Endothelial cell of umbilical vein (primary cell): ENCODE results near the gene DGKB. TPM values are rescaled to one million over a fixed set of nuclear protein-coding genes. Genes with fewer than 3 reads are reported as not detected.

Experiments used
- BruUV-seq: library from RNA; stranded (reverse); fragments of 400-500 nt; replicated peaks from 2 replicates; lab custom pipeline; 2021; lab: Mats Ljungman, UMichigan
- CTCF ChIA-PET: fragments of 300-600, 350-600 bp; sonication (Branson Sonifier 250); formaldehyde crosslinking; loops from one replicate; lab custom pipeline; 2021; ENCODE audit warnings: antibody characterized with exemption, inconsistent platforms; lab: Charles Lee
- POLR2A ChIA-PET: fragments of 300-600, 350-600 bp; sonication (Branson Sonifier 250); formaldehyde crosslinking; loops from one replicate; lab custom pipeline; 2021; ENCODE audit warnings: antibody characterized with exemption, inconsistent platforms; lab: Charles Lee
- DNase-seq: peaks from one replicate; pipeline ENCODE4 v3.0.0-alpha.2; 2011; ENCODE audit warnings: low read depth, low spot score
- FAIRE-seq: peaks from 2 replicates; lab custom pipeline; 2011; peaks lifted over from hg19 to GRCh38; lab: Jason Lieb, UNC
- H2AFZ ChIP-seq: 2 replicates; pipeline ENCODE4 v1.6.0; 2012; ENCODE audit warnings: low read depth, low read length, control low read depth, inconsistent platforms
- H3K27ac ChIP-seq: 2 replicates; pipeline ENCODE4 v1.5.1; 2011; ENCODE audit warnings: low read depth, mild to moderate bottlenecking, control low read depth, low read length, moderate library complexity; ENCODE audit not compliant: insufficient read depth
- H3K27me3 ChIP-seq, 2 experiments: 2 replicates each; pipeline versions ENCODE4 v1.6.0 to v1.6.1; 2011; ENCODE audit warnings: low read length in 2 of 2, mixed read lengths in 1 of 2; ENCODE audit not compliant: control insufficient read depth in 2 of 2, insufficient read depth in 2 of 2
- H3K36me3 ChIP-seq, 2 experiments: 2 replicates in 1 of 2; 3 replicates in 1 of 2; pipeline ENCODE4 v1.5.1; 2011; ENCODE audit warnings: low read length in 2 of 2, mild to moderate bottlenecking in 1 of 2, moderate library complexity in 1 of 2; ENCODE audit not compliant: control insufficient read depth in 2 of 2, insufficient read depth in 2 of 2; ENCODE audit errors: extremely low read depth in 1 of 2
- H3K4me1 ChIP-seq: 3 replicates; pipeline ENCODE4 v1.5.1; 2011; ENCODE audit warnings: mild to moderate bottlenecking, low read length; ENCODE audit not compliant: control insufficient read depth, insufficient read depth; ENCODE audit errors: extremely low read depth
- H3K4me2 ChIP-seq: 2 replicates; pipeline ENCODE4 v1.6.1; 2011; ENCODE audit warnings: low read length, control low read depth, mixed read lengths; ENCODE audit not compliant: insufficient read depth
- H3K4me3 ChIP-seq, 3 experiments: fragments of 200-600 bp in 1 of 3; sonication (generic), shearing (Covaris generic) in 1 of 3; replicated peaks in 1 of 3; 2 replicates each; pipeline ENCODE4 v1.5.1; 2011 to 2016; ENCODE audit warnings: control low read depth in 3 of 3, low read length in 3 of 3, mild to moderate bottlenecking in 2 of 3, inconsistent platforms in 1 of 3, low read depth in 1 of 3, moderate library complexity in 1 of 3; ENCODE audit not compliant: insufficient read depth in 1 of 3
- H3K79me2 ChIP-seq: 2 replicates; pipeline ENCODE4 v1.6.0; 2012; ENCODE audit warnings: low read length, inconsistent platforms; ENCODE audit not compliant: control insufficient read depth, insufficient read depth
- H3K9ac ChIP-seq: replicated peaks from 2 replicates; pipeline ENCODE3; 2011; ENCODE audit warnings: low read length, control low read depth; ENCODE audit not compliant: insufficient read depth; ENCODE audit errors: extremely low read depth
- H3K9me1 ChIP-seq: replicated peaks from 3 replicates; pipeline ENCODE4 v1.6.0; 2011; ENCODE audit warnings: mild to moderate bottlenecking, low read length; ENCODE audit not compliant: control insufficient read depth, insufficient read depth; ENCODE audit errors: extremely low read depth
- H3K9me3 ChIP-seq: replicated peaks from 2 replicates; pipeline ENCODE4 v1.5.1; 2012; ENCODE audit warnings: low read length, inconsistent platforms; ENCODE audit not compliant: control insufficient read depth, insufficient read depth
- H4K20me1 ChIP-seq: replicated peaks from 2 replicates; pipeline ENCODE3; 2011; ENCODE audit warnings: mild to moderate bottlenecking, low read length; ENCODE audit not compliant: control insufficient read depth, insufficient read depth; ENCODE audit errors: extremely low read depth
- CTCF ChIP-seq, 2 donors: IDR thresholded peaks; 1 replicate in 1 of 2; 2 replicates in 1 of 2; pipeline ENCODE4 v1.5.1; 2011; ENCODE audit warnings: low read length in 2 of 2, mild to moderate bottlenecking in 2 of 2, moderate library complexity in 2 of 2, control low read depth in 1 of 2, inconsistent platforms in 1 of 2, low read depth in 1 of 2; ENCODE audit not compliant: insufficient read depth in 1 of 2; ENCODE audit errors: extremely low read depth in 1 of 2
- EZH2 ChIP-seq: IDR thresholded peaks from 2 replicates; pipeline ENCODE4 v1.6.1; 2012; ENCODE audit warnings: borderline replicate concordance, low read depth, mild to moderate bottlenecking, moderate library complexity, low read length, inconsistent platforms; ENCODE audit not compliant: severe bottlenecking
- FOS ChIP-seq: IDR thresholded peaks from 2 replicates; pipeline ENCODE4 v1.6.1; 2011; ENCODE audit warnings: mild to moderate bottlenecking, low read length, moderate library complexity, borderline replicate concordance; ENCODE audit not compliant: insufficient read depth
- GATA2 ChIP-seq: IDR thresholded peaks from 2 replicates; pipeline ENCODE4 v1.7.0; 2011; ENCODE audit warnings: low read depth, mild to moderate bottlenecking, moderate library complexity, mixed read lengths, low read length; ENCODE audit not compliant: insufficient read length, insufficient read depth
- JUN ChIP-seq: IDR thresholded peaks from 2 replicates; pipeline ENCODE4 v1.6.1; 2011; ENCODE audit warnings: borderline replicate concordance, low read depth; ENCODE audit not compliant: insufficient read length, insufficient read depth
- MYC ChIP-seq: IDR thresholded peaks from one replicate; pipeline ENCODE4 v1.6.1; 2011; ENCODE audit warnings: mild to moderate bottlenecking, low read depth, low read length
- POLR2A ChIP-seq: IDR thresholded peaks from 2 replicates; pipeline ENCODE4 v1.6.1; 2012; ENCODE audit warnings: low read depth, mild to moderate bottlenecking, control low read depth, low read length
- POLR2AphosphoS5 ChIP-seq: IDR thresholded peaks from 2 replicates; pipeline ENCODE4 v1.6.1; 2012; ENCODE audit warnings: low read depth, mild to moderate bottlenecking, control low read depth, low read length, moderate library complexity; ENCODE audit not compliant: insufficient read depth
- dilution Hi-C: fragments of 300-500 bp; cut with MboI; formaldehyde crosslinking; loops from one replicate; pipeline ENCODE4 v1.15.0; 2019; ENCODE audit warnings: low sequenced_read_pairs; ENCODE audit not compliant: extremely low pct_ligation_motif_present
- intact Hi-C: fragments of 100-400 bp; cut with micrococcal nuclease; formaldehyde crosslinking; loops from one replicate; pipeline ENCODE4 v1.10.0; 2022
- polyA plus RNA-seq, 4 experiments: library from polyadenylated mRNA; depleted of rRNA in 3 of 4; stranded (reverse) in 3 of 4; unstranded in 1 of 4; fragments of >200 nt; gene quantifications; 2 replicates each; pipeline versions ENCODE4 v1.2.1 to v1.2.3, GENCODE V29; 2011 to 2012; ENCODE audit warnings: missing spikeins in 1 of 4
- total RNA-seq: library from RNA; stranded (reverse); gene quantifications from 2 replicates; pipeline ENCODE4 v1.2.3, GENCODE V29; 2021
- TF ChIP-seq, protein P1 (sequence below): IDR thresholded peaks from 2 replicates; pipeline ENCODE4 v1.6.1; 2011; ENCODE audit not compliant: insufficient read depth, insufficient read length

DGKB gene
- total and polyA plus RNA-seq, 2 donors (not counting 3 experiments of a cell fraction or from before 2014, with no cell fraction given), result not detected

GRCh38 chr7:14590206-14590605 is 312.3 kb downstream of the DGKB start:
- CTCF ChIA-PET, result no interaction called here
- Histone ChIP-seq H3K4me1 (no peaks in the 10 kb centered on the region), H3K27me3 (no peaks in the 10 kb centered on the region), H3K9me1 (no peaks in the 10 kb centered on the region), H3K4me3 (no peak overlapping the region), H4K20me1 (no peaks in the 10 kb centered on the region), H3K4me2 (no peak overlapping the region), H3K36me3 (no peaks in the 10 kb centered on the region), H3K79me2 (no peaks in the 10 kb centered on the region), H3K9me3 (no peaks in the 10 kb centered on the region), H3K27ac (no peak overlapping the region), H3K9ac (no peak overlapping the region), H2AFZ (no peak overlapping the region)
- DNase-seq (no peak), FAIRE-seq (no peak)
- TF ChIP-seq CTCF (IDR thresholded peaks at IDR 0.05; ENCODE audit: extremely low read depth in 1 of 2, insufficient read depth in 1 of 2, low read depth in 1 of 2, low read length in 2 of 2) (no peak), POLR2AphosphoS5 (no peak), MYC (no peak), POLR2A (no peak), FOS (no peak), GATA2 (no peak), EZH2 (no peak), JUN (no peak)
- TF ChIP-seq, protein P1, sequence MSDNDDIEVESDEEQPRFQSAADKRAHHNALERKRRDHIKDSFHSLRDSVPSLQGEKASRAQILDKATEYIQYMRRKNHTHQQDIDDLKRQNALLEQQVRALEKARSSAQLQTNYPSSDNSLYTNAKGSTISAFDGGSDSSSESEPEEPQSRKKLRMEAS, result no peak
- dilution Hi-C loops (no loop called here), intact Hi-C loops (no loop called here)
- POLR2A ChIA-PET, result no interaction called here
- BruUV-seq, result no TSS peak
